OCI-LY7 (cell line): ENCODE data around the gene NKPD1. TPM values are rescaled to one million over a fixed set of nuclear protein-coding genes. Genes with fewer than 3 reads are reported as not detected.

Source experiments
- BruUV-seq: library from RNA; stranded (reverse); fragments of 400-500 nt; replicated peaks from 2 replicates; lab custom pipeline; 2021; lab: Mats Ljungman, UMichigan
- CTCF ChIA-PET: fragments of 300-600 bp; sonication (Branson Sonifier 250); formaldehyde crosslinking; loops from one replicate; lab custom pipeline; 2022; ENCODE audit warnings: antibody characterized with exemption; ENCODE audit not compliant: unreplicated experiment; lab: Charles Lee
- POLR2A ChIA-PET: fragments of 300-600 bp; sonication (Branson Sonifier 250); formaldehyde crosslinking; loops from one replicate; lab custom pipeline; 2022; ENCODE audit warnings: antibody characterized with exemption; lab: Charles Lee
- DNase-seq: peaks from one replicate; pipeline ENCODE4 v3.0.0-alpha.2; 2015; ENCODE audit warnings: low spot score
- H2AFZ ChIP-seq: fragments of 200-600 bp; sonication (generic), shearing (Covaris generic); 2 replicates; pipeline ENCODE4 v1.6.1; 2014; ENCODE audit warnings: mild to moderate bottlenecking, antibody characterized with exemption, low read length, moderate library complexity
- H3K27ac ChIP-seq: fragments of 200-600 bp; sonication (generic); 2 replicates; pipeline ENCODE4 v1.5.1; 2014; ENCODE audit warnings: mixed run types, low read depth, mild to moderate bottlenecking, moderate library complexity, low read length, inconsistent platforms; ENCODE audit not compliant: poor library complexity, severe bottlenecking
- H3K36me3 ChIP-seq: fragments of 200-600 bp; sonication (generic); 2 replicates; pipeline ENCODE4 v1.6.1; 2014; ENCODE audit warnings: mild to moderate bottlenecking, antibody characterized with exemption, low read length, moderate library complexity, mixed read lengths; ENCODE audit not compliant: insufficient read depth
- H3K4me1 ChIP-seq: fragments of 200-600 bp; sonication (generic); 2 replicates; pipeline ENCODE4 v1.5.1; 2014; ENCODE audit warnings: mild to moderate bottlenecking, low read length; ENCODE audit not compliant: insufficient read depth, poor library complexity, severe bottlenecking
- H3K4me2 ChIP-seq: fragments of 200-600 bp; sonication (generic); 2 replicates; pipeline ENCODE4 v1.6.1; 2014; ENCODE audit warnings: mild to moderate bottlenecking, low read length
- H3K4me3 ChIP-seq: fragments of 200-600 bp; sonication (generic); 2 replicates; pipeline ENCODE4 v1.5.1; 2014; ENCODE audit warnings: mild to moderate bottlenecking, low read depth, low read length; ENCODE audit not compliant: poor library complexity, severe bottlenecking
- H3K79me2 ChIP-seq: fragments of 200-600 bp; sonication (generic); 2 replicates; pipeline ENCODE4 v1.6.1; 2016; ENCODE audit warnings: low read depth, mild to moderate bottlenecking, low read length, moderate library complexity, mixed read lengths; ENCODE audit not compliant: insufficient read depth
- H3K9me2 ChIP-seq: fragments of 200-600 bp; sonication (generic); 2 replicates; pipeline ENCODE4 v1.6.1; 2016; ENCODE audit warnings: mild to moderate bottlenecking, low read length, mixed read lengths; ENCODE audit not compliant: insufficient read depth
- H3K9me3 ChIP-seq: fragments of 200-600 bp; sonication (generic); 2 replicates; pipeline ENCODE4 v1.6.1; 2014; ENCODE audit warnings: mild to moderate bottlenecking, mixed run types, low read length, mixed read lengths
- H4K20me1 ChIP-seq: fragments of 200-600 bp; sonication (generic); 2 replicates; pipeline ENCODE4 v1.6.1; 2014; ENCODE audit warnings: mild to moderate bottlenecking, antibody characterized with exemption, low read length, moderate library complexity, mixed read lengths; ENCODE audit not compliant: insufficient read depth
- EZH2phosphoT487 ChIP-seq: fragments of 200-600 bp; sonication (generic); IDR thresholded peaks from 2 replicates; pipeline ENCODE4 v1.6.1; 2018; ENCODE audit warnings: low read depth, borderline replicate concordance, mild to moderate bottlenecking, mixed run types, antibody characterized with exemption, low read length, moderate library complexity, mixed read lengths
- intact Hi-C: fragments of 100-400 bp; cut with micrococcal nuclease; formaldehyde crosslinking; loops from one replicate; pipeline ENCODE4 v1.10.0; 2022; ENCODE audit not compliant: unreplicated experiment
- total RNA-seq, 2 experiments: library from RNA; depleted of rRNA in 1 of 2; stranded (reverse); fragments of >200 nt in 1 of 2; shearing (Covaris generic) in 1 of 2; gene quantifications; 2 replicates each; pipeline ENCODE4 v1.2.3, GENCODE V29; 2014 to 2022
- TF ChIP-seq, protein P1 (sequence below): fragments of 200-600 bp; sonication (generic); conservative IDR thresholded peaks from 2 replicates; pipeline ENCODE4 v1.5.1; 2014; ENCODE audit warnings: mild to moderate bottlenecking, antibody characterized with exemption, low read length, moderate library complexity, mixed read lengths

Gene NKPD1
- total RNA-seq, 2 experiments from 2014 or later, result 0.50 to 1.0 TPM

DNA sequence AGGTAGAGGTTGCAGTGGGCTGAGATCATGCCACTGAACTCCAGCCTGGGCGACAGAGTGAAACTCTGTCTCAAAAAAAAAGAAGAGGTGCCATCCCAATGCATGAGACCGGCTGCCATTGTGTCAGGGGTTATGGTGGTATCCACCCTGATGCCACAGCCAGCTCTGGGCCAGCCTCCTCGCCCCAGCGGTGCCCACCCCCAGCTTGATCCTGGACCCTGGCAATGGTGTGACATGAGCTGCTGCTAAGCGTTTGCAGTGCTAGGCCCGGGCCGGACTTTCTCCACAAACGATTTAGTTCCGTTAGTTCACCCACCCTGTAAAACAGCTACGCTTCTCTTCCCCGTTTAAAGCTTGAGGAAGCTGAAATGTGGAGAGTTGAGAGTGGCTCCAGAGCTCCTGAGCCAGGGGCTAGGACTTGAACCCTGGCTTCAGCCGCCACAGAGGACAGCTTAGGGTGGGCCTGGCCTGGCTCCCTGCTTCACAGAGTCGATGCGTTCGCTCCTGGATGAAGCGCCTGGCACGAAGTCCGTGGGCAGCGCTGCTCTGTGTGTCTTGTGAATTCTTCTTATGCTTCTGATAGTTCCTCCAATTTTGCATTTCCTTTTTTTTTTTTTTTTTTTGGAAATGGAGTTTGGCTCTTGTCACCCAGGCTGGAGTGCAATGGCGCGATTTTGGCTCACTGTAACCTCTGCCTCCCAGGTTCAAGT, 25.5 kb downstream of the NKPD1 start:
- no peak for TF ChIP-seq EZH2phosphoT487
- TF ChIP-seq, protein P1, sequence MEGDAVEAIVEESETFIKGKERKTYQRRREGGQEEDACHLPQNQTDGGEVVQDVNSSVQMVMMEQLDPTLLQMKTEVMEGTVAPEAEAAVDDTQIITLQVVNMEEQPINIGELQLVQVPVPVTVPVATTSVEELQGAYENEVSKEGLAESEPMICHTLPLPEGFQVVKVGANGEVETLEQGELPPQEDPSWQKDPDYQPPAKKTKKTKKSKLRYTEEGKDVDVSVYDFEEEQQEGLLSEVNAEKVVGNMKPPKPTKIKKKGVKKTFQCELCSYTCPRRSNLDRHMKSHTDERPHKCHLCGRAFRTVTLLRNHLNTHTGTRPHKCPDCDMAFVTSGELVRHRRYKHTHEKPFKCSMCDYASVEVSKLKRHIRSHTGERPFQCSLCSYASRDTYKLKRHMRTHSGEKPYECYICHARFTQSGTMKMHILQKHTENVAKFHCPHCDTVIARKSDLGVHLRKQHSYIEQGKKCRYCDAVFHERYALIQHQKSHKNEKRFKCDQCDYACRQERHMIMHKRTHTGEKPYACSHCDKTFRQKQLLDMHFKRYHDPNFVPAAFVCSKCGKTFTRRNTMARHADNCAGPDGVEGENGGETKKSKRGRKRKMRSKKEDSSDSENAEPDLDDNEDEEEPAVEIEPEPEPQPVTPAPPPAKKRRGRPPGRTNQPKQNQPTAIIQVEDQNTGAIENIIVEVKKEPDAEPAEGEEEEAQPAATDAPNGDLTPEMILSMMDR, result no peak
- no peak for DNase-seq
- intact Hi-C loops, result loop anchor here (5.0 kb wide), 1 partner anchor 138 kb away; no protein-coding TSS in a partner anchor
- peak overlapping the region; percentile 98 for H3K27ac ChIP-seq
- peaks cover 89% of the 10 kb centered on the region for H3K4me1 ChIP-seq
- H3K79me2 ChIP-seq, result peaks cover 51% of the 10 kb centered on the region
- ChIA-PET CTCF (interaction anchor here (0.6 kb wide), 2 partner anchors 44 to 245 kb away, joined by 3 to 5 read pairs; no protein-coding TSS in a partner anchor), POLR2A (interaction anchor here (0.6 to 1.8 kb wide), 2 partner anchors 44 to 290 kb away, joined by 3 to 5 read pairs; no protein-coding TSS in a partner anchor)
- no peak overlapping the region for H2AFZ ChIP-seq
- H3K4me2 ChIP-seq, result peak overlapping the region; percentile 79
- no peaks in the 10 kb centered on the region for H3K9me2 ChIP-seq
- H4K20me1 ChIP-seq, result no peaks in the 10 kb centered on the region
- peak overlapping the region; percentile 40 for H3K4me3 ChIP-seq
- peaks cover 16% of the 10 kb centered on the region; the same call in 1 of the 2 replicates for H3K36me3 ChIP-seq
- no peaks in the 10 kb centered on the region for H3K9me3 ChIP-seq
- BruUV-seq, result no TSS peak

DNA sequence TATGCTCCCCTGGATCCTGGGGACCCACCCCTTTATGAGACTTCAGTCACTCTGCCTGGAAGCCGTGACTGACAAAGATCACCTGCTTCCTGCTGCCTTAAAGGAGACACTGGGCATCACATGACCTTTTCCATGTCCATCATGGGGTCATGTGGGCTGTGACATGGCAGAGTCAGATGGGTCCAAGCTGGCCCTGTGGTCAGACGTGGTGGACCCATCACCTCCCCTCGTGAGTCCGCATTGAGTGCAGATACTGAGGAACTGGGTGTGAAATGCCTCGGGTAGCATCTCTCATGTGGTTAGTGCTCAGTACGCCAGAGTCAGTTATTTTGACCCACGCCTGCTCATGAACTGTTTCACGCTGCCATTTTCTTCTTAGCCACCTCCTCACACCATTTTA, 27.1 kb downstream of the NKPD1 start:
- no peaks in the 10 kb centered on the region for H4K20me1 ChIP-seq
- no TSS peak for BruUV-seq
- peak overlapping the region; percentile 79 for H3K4me2 ChIP-seq
- peak overlapping the region; percentile 98 for H3K27ac ChIP-seq
- no peaks in the 10 kb centered on the region for H3K9me2 ChIP-seq
- H3K4me1 ChIP-seq, result peaks cover 83% of the 10 kb centered on the region
- H3K4me3 ChIP-seq, result no peak overlapping the region
- peaks cover 37% of the 10 kb centered on the region for H3K79me2 ChIP-seq
- H3K36me3 ChIP-seq, result peaks cover 11% of the 10 kb centered on the region; the same call in 1 of the 2 replicates
- no peaks in the 10 kb centered on the region for H3K9me3 ChIP-seq
- no peak overlapping the region for H2AFZ ChIP-seq
- ChIA-PET CTCF (no interaction called here), POLR2A (no interaction called here)
- no peak for DNase-seq
- intact Hi-C loops, result no loop called here
- no peak for TF ChIP-seq EZH2phosphoT487
- TF ChIP-seq, protein P1, result no peak
